ENCODE results near the gene ANKRD55. TPM values are rescaled to one million over a fixed set of nuclear protein-coding genes. Genes with fewer than 3 reads are reported as not detected.
"Not testable (repeated sequence)": the region's sequence is repeated elsewhere in the genome, so short reads cannot be mapped to it uniquely, and the experiment has no call there.

Gene ANKRD55
- total RNA-seq, 1 experiment from 2014 or later: not detected

- DNase-seq (ENCODE audit: low read depth): not testable (repeated sequence)
These were observed 154.0 kb downstream of the ANKRD55 start for GRCh38 chr5:56079157-56079500.

- DNase-seq (ENCODE audit: low read depth): no peak
These were observed 154.6 kb downstream of the ANKRD55 start for GRCh38 chr5:56078278-56079156.

- no peak for DNase-seq (ENCODE audit: low read depth)
These were observed 155.3 kb downstream of the ANKRD55 start for GRCh38 chr5:56077796-56078233.

DNA sequence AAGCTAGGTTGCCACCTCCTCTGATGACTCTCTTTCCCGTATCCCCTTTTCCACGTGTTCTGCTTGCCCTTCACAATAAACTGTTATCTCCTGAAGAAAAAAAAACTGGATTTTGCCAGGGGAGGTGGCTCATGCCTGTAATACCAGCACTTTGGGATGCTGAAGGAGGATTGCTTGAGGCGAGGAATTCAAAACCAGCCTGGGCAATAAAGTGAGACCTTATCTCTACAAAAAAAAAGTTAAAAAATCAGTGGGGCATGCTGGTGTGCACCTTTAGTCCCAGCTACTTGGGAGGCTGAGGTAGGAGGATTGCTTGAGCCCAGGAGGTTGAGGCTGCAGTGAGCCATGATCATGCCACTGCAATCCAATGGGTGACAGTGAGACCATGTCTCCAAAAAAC lies 156.6 kb downstream of the ANKRD55 start:
- no peak for DNase-seq (ENCODE audit: low read depth)

DNA sequence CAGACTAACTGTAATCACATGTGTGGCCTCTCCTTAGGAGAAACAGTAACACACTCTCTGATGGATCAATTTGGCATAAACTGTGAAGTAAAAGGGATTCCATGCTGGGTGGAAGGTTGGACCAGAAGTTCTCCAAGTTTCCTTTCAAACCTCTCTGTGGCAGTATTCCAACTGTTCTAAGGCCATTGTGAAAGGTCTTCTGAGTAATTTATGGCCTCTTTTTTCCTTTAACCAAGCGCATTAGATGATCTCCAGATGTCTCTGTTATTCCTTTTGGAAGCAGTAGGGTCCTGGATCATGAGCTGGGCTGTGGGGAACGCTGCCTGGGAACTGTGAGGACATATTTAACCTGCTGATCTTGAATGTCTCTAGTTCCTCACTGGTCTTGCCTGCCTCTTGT lies 157.8 kb downstream of the ANKRD55 start:
- no peak for DNase-seq (ENCODE audit: low read depth)

DNA sequence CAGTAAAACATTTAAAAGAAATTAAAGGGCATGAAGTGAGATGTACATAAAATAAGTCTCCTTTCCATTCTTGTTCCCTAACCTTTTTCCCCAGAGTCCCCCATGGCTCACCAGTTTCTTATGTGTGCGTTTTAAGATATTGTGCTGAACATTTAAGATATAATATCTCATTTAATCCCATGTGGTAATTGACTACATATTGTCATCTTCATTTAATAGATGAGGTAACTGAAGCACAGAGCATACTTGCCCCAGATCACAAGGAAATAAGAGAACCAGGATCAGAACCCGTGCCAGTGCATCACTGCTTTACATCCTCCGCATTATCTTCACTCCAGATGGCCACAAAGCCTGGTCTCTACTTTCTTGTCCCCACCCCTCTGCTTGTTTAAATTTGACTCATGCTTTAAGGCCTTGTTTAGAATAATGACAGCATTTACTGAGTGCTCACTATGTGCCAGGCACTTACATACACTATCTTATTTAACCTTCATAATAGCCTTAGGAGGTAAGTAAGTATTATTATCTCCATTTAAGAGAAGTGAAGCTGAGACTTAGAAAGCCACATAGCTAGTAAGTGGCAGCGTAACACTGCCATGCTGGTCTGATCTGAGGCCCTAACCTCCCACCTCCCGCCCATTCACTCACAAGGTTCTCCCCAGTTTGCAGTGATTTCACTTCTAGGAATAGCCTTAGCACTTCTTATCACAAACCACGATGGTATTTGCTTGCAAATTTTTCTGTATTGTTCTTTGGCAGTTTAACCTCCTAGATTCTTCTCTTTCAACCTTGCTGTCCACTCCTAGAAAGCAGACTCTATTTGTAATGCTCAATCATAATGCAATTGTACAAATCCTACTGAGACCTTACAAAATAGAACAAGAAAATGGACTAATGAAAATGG lies 160.0 kb downstream of the ANKRD55 start:
- DNase-seq (ENCODE audit: low read depth): no peak

DNA sequence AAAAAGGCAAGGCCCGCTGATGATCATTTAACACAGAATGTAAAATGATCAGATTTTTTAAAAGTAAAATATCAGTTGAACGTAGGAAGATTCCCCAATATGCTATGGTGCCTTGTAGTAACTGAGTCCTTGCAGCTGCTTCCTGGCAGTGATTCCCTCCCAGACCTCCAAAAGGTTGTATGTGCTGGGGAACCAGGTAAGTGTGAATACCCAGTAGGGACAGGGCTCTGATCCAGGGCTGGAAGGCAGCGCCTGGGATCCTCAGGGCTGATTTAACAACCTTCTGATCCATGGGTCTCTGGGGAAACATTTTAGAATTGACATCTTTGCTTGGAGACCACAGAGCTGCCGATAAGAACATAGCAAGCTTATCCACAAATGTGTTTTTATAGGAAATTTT lies 161.7 kb downstream of the ANKRD55 start:
- DNase-seq (ENCODE audit: low read depth): no peak

- DNase-seq (ENCODE audit: low read depth): no peak
These were observed 162.2 kb downstream of the ANKRD55 start for GRCh38 chr5:56070851-56071465.

GRCh38 chr5:56069652-56070226 lies 163.4 kb downstream of the ANKRD55 start:
- DNase-seq (ENCODE audit: low read depth): no peak

DNA sequence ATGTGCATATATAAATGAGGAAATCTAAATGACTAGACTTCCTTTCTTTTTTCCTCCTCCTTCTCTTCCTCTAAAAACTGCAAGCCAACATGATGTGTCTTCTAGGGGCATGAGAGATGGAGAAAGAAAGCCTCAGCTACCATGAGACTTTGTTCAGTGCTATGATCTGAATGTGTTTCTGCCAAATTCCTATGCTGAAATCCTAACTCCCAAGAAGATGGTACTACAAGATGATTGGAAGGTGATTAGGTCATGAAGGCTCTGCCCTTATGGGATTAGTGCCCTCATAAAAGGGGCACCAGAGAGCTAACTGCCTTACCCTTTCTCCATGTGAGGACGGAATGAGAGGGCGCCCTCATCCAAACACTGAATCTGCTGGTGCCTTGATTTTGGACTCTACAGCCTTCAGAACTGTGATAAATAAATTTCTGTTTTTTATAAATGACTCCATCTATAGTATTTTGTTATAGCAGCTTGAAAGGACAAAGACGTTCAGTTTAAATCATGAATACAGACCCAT lies 166.1 kb downstream of the ANKRD55 start:
- no peak for DNase-seq (ENCODE audit: low read depth)

DNA sequence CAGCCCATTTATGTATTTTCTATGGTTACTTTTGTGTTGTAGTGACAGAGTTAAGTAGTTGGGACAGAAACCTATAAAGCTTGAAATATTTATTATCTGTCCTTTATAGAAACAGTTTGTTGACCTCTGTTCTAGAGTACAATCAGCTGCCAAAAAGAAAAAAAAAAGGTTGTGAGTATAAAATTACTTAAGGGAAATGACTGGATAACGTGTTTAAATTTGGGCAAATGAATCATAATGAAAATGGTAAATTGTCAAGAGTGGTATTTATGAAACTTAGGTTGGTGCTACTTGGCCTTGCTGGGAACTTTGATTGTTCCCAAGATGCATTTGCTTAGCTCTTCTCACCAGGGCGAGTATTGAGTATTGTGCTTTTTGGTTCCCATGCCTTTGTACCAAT lies 168.1 kb downstream of the ANKRD55 start:
- no peak for DNase-seq (ENCODE audit: low read depth)

DNA sequence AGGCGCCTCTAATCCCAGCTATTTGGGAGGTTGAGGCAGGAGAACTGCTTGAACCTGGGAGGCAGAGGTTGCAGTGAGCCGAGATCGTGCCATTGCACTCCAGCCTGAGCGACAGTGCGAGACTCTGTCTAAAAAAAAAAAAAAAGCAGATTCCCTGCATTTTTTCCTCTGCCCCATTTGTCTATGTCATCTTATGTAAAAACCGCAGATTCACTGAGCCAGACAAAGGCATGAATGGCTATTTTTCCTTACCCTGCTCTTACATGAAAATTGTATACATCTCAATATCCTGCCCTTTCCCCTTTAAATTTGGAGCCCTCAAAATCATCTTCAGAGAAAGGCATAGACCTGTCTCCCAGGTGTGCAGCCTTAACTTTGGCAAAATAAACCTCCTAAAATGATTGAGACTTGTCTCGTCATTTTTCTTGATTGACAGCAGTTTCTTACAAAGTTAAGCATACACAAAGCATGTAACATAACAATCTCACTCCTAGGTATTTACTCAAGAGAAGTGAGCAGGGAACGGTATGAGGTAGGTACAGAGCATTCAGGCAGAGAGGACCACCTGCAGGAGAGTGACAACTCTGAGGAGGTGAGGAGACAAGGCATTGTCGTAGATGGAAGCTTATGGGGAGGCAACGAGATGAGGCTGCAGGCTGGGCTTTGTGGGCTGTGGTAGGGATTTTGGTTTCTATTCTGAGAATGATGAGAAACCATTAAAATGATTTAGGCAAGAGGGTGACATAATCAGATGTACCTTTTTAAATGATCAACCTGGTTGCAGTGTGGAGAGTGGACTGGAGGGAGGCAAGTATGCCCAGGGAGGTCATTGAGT lies 172.6 kb downstream of the ANKRD55 start:
- no peak for DNase-seq (ENCODE audit: low read depth)

DNA sequence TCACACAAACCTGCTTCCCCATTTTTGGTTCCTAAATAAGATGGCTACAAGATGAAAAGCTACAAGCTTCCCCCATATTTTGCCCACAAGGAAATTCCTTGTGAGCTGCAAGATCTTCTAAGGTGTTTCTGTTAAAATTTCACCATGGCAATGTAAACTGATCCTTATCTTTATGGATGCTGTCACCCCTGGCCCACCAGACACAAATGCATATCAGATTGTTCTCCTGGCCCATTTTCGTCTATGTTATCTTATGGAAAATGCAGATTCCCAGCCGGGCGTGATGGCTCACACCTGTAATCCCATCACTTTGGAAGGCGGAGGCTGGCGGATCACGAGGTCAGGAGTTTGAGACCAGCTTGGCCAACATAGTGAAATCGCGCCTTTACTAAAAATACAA lies 173.3 kb downstream of the ANKRD55 start:
- no peak for DNase-seq (ENCODE audit: low read depth)

GRCh38 chr5:56056875-56057274 lies 176.3 kb downstream of the ANKRD55 start:
- no peak for DNase-seq (ENCODE audit: low read depth)

- no peak for DNase-seq (ENCODE audit: low read depth)
These were observed 177.3 kb downstream of the ANKRD55 start for GRCh38 chr5:56055859-56056258.

- DNase-seq (ENCODE audit: low read depth): no peak
These were observed 177.8 kb downstream of the ANKRD55 start for GRCh38 chr5:56055287-56055686.

GRCh38 chr5:56054666-56055065 lies 178.5 kb downstream of the ANKRD55 start:
- no peak for DNase-seq (ENCODE audit: low read depth)

GRCh38 chr5:56053363-56053762 lies 179.8 kb downstream of the ANKRD55 start:
- no peak for DNase-seq (ENCODE audit: low read depth)

DNA sequence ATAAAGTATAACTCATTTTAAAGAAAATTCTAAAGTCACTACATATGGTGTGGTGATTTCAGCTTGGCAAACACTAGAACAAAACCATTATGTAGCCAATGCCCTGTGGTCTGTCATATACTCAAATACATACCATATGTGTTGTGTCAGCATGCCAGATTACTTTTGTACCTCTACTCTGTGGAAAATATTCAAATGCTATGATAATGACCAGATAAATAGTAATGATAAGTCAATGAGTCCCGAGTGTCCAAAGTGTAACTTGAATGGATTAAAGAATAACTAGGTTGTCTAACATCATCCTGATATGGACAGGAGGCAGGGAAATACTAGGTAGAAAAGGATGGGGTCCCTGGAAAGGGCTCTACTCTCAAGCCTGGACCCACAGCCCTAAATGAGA lies 180.4 kb downstream of the ANKRD55 start:
- DNase-seq (ENCODE audit: low read depth): no peak

DNA sequence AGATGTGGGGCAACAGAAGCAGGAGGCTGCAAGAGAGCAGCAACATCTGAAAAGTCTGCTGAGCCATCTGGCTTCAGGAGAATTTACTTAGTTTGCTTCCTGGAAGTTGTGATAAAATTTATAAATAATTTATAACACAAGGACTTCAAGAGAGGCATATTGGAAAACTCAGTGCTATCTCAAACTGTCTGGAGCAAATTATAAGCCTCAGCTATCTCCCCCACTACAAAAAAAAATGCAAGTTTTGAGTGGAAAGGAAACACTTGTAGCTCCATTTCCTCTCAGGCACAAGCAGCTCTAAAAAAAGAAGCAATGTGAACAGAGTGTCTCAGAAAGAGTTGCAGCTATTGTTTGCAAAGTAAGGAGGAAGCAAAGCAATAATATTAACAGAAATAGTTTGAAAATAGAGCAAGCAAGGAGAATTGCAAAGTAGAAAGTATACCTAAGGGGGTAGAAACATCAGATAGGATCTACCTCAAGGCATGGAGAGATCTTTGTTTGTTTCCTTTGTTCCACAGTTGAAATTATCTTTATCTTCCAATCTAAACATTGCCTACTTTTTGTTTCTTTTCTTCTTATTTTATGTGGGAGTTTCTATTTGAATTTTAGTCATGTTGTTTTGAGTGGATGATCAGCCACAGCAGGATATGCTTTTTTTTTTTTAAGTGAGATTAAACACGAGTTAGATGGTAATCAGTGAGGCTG lies 182.4 kb downstream of the ANKRD55 start:
- DNase-seq (ENCODE audit: low read depth): no peak

All from Daoy (cell line).